ENCODE results near the gene TOP2A.

The TOP2A gene

DNA sequence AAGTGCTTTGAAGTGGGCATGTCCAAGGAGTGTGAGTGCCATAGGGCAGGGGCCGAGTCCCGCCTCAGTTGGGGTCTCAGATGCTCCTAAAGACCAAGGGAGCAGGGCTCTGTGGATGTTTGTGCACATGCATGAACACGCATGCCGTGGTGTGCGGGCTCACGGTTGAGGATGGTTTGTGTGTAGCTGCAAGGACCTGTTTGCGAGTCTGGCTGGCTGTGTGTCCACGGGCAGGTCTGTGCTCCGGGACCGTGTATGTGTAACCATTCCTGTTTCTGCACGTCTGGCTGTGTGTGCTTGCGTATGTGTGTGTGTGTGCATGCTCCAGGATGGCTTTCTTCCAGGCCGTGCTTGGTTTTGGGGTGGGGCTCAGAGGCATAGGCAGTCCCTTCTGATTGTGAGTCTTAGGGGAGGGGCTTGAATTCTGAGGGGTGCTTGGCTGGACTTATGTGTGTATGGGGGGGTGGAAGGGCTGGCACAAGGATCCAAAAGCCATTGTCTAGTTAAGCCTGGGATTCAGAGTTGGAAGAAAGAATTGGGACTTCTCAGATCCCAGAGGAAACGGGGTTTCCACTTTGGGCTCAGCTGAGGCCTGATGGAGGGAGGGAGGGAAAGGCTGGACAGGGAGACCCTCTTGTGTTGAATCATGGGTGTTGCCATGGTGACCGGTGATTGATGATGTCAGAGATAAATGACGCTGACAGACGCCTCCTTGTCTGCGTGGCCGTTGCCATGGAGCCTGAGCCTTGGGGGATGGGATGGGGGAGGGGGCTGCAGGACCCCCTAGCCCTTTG lies 67.6 kb downstream of the TOP2A start:
- POLR2A ChIA-PET: no interaction called here
- TF ChIP-seq L3MBTL2 (conservative IDR thresholded peaks at IDR 0.05): no peak
- no peak for TF ChIP-seq SUZ12 (IDR thresholded peaks at IDR 0.05)
- no peak for TF ChIP-seq LEF1 (IDR thresholded peaks at IDR 0.05; ENCODE audit: borderline replicate concordance)
- TF ChIP-seq, protein P1, sequence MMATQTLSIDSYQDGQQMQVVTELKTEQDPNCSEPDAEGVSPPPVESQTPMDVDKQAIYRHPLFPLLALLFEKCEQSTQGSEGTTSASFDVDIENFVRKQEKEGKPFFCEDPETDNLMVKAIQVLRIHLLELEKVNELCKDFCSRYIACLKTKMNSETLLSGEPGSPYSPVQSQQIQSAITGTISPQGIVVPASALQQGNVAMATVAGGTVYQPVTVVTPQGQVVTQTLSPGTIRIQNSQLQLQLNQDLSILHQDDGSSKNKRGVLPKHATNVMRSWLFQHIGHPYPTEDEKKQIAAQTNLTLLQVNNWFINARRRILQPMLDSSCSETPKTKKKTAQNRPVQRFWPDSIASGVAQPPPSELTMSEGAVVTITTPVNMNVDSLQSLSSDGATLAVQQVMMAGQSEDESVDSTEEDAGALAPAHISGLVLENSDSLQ (IDR thresholded peaks at IDR 0.05): peak; percentile 61
- TF ChIP-seq HDGF (IDR thresholded peaks at IDR 0.05; ENCODE audit: borderline replicate concordance): no peak
- no peak for TF ChIP-seq NFRKB (IDR thresholded peaks at IDR 0.05)
- no peak for DNase-seq (ENCODE audit: extremely low spot score)
- CTCF ChIA-PET: no interaction called here

DNA sequence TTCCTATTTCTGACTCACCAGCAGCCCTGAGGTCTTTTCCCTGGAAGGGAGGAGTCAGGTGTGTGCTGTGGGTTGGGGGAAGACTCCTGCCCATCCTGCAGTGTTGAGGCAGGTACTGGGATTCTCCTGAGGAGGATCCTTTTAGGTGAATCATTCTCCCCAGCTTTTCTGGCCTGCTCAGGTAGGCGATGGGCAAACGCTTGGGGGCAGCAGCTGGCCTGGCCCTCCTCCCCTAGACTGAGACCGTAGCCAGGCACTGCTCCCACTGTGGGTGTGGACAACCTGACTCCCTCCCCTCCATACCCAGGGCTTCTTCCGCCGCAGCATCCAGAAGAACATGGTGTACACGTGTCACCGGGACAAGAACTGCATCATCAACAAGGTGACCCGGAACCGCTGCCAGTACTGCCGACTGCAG lies 68.2 kb downstream of the TOP2A start:
- CTCF ChIA-PET: no interaction called here
- TF ChIP-seq FOXA1 (IDR thresholded peaks at IDR 0.05): no peak
- no peak for TF ChIP-seq SUZ12 (IDR thresholded peaks at IDR 0.05)
- DNase-seq (ENCODE audit: extremely low spot score): no peak
- POLR2A ChIA-PET: no interaction called here

DNA sequence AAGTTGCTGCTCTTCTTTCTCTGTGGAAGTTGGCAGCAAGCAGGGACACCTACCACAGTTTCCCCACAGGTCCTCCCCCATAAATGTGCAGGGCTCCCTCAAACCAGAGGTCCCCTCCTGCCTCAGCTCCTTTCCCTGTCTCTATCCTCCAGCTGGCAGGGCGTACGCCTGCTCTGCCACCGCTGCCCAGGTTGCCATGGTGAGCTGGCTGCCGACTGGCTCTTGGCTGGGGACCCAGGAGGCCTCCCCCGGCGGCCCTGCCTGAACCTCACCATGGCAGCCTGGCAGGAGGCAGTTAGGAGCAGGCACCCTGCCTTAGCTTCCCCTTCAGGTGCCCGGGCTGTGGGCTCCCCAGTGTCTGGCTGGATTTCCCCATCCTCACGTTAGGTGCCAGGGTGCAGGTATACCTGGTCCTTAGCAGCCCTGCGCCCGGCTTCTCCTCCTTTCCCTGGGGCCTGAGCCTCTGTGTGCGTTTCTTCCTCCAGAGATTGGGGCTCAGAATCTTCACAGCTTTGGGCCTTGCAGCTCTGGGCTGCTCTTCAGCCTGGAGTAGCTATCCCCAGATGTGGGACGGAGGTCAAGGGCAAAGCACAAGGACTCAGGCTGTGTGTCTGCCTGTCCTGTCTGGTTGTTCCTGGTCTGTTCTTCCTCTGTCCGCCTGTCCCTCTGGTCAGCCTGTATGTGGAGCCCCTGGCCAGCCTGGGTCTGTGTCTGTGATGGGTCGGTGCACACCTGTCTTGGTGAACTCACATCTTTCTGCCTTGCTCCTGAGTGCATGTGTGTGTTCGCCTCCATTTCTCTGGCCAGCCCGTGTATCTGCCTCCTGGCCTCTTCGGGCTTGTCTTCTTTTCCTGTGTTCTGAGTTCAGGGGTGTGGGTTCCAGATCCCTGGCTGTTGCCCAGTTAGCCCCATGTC lies 68.9 kb downstream of the TOP2A start:
- DNase-seq (ENCODE audit: extremely low spot score): no peak

DNA sequence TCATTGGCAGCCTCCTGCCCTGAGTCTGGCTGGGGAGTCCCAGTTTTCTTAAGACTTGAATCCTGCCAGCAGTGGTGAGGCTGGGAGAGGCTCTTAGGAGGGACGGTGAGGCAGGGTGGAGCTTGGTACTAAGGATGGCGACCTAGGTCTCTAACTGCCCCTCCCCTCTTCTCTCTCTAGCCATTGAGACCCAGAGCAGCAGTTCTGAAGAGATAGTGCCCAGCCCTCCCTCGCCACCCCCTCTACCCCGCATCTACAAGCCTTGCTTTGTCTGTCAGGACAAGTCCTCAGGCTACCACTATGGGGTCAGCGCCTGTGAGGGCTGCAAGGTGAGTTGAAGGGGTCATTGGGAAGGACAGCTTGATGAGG lies 69.6 kb downstream of the TOP2A start:
- DNase-seq (ENCODE audit: extremely low spot score): no peak
- ChIA-PET POLR2A (no interaction called here), CTCF (interaction anchor here (0.8 to 0.9 kb wide), 2 partner anchors 14 to 45 kb away, joined by 3 to 4 read pairs; no protein-coding TSS in a partner anchor)
- no peak for TF ChIP-seq HDGF (IDR thresholded peaks at IDR 0.05; ENCODE audit: borderline replicate concordance)
- TF ChIP-seq, protein P1 (IDR thresholded peaks at IDR 0.05): no peak
- no peak for TF ChIP-seq ZNF384 (IDR thresholded peaks at IDR 0.05)
- TF ChIP-seq NFRKB (IDR thresholded peaks at IDR 0.05): no peak
- no peak for TF ChIP-seq TARDBP (IDR thresholded peaks at IDR 0.05)

More for the DNA sequence above, 68.9 kb downstream of the TOP2A start:
- ChIA-PET POLR2A (no interaction called here), CTCF (interaction anchor here (0.8 to 0.9 kb wide), 2 partner anchors 14 to 45 kb away, joined by 3 to 4 read pairs; no protein-coding TSS in a partner anchor)
- TF ChIP-seq SUZ12 (IDR thresholded peaks at IDR 0.05): no peak
- TF ChIP-seq NFRKB (IDR thresholded peaks at IDR 0.05): no peak
- TF ChIP-seq CTBP1 (IDR thresholded peaks at IDR 0.05; ENCODE audit: borderline replicate concordance): no peak
- TF ChIP-seq, protein P1 (IDR thresholded peaks at IDR 0.05): no peak
- no peak for TF ChIP-seq ELF4 (IDR thresholded peaks at IDR 0.05)
- TF ChIP-seq LEF1 (IDR thresholded peaks at IDR 0.05; ENCODE audit: borderline replicate concordance): no peak
- TF ChIP-seq FOXA1 (IDR thresholded peaks at IDR 0.05): no peak

DNA sequence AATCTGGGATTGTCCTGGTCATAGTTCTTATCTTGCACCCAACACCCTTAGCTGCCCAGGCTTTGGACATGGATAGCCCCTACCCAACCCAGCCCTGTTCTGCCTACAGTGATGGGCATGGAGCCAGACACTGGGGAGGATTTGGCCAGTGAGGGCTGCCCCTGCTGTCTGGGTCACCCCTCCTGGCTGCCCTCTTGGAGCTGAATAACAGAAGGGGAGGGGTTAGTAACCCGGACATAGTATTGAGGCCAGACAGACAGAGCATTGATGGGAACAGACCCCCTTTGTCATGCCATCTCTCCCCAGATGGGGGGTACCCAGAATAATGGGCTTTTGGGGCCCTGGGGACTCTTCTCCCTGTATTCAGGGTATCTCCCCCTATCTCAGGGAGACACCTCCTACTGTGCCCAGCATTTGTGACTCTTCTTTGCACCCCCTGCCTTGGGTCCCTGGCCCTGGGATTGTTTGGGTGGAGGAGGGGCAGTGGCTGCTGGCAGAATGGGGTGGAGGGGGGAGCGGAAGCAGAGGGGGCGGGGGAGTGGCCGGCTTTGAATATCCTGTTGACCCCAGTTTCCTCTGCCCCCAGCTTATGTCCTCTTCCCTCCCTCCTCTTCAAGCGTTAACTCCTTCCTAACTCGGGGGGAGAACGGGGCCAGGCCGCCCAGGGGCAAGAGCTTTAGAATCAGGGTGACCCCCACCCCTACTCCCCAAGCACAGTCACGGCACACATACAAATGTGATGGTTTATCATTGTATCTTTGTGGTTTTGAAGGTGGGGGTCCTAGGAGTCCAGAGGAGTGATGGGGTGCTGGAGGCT lies 70.2 kb downstream of the TOP2A start:
- ChIA-PET CTCF (interaction anchor here (0.8 kb wide), 1 partner anchor 44 kb away, joined by 4 read pairs; no protein-coding TSS in a partner anchor), POLR2A (no interaction called here)
- TF ChIP-seq NFRKB (IDR thresholded peaks at IDR 0.05) (no peak), CTBP1 (IDR thresholded peaks at IDR 0.05; ENCODE audit: borderline replicate concordance) (no peak), L3MBTL2 (conservative IDR thresholded peaks at IDR 0.05) (no peak), TARDBP (IDR thresholded peaks at IDR 0.05) (no peak), ELF4 (IDR thresholded peaks at IDR 0.05) (no peak), BHLHE40 (IDR thresholded peaks at IDR 0.05; ENCODE audit: borderline replicate concordance) (no peak), ZNF384 (IDR thresholded peaks at IDR 0.05) (no peak), SUZ12 (IDR thresholded peaks at IDR 0.05) (no peak), FOXM1 (IDR thresholded peaks at IDR 0.05; ENCODE audit: borderline replicate concordance) (no peak), FOXA1 (IDR thresholded peaks at IDR 0.05) (no peak), ARNT (IDR thresholded peaks at IDR 0.05) (no peak), HDGF (IDR thresholded peaks at IDR 0.05; ENCODE audit: borderline replicate concordance) (no peak), SP1 (IDR thresholded peaks at IDR 0.05) (no peak), FOXK2 (IDR thresholded peaks at IDR 0.05) (no peak), LEF1 (IDR thresholded peaks at IDR 0.05; ENCODE audit: borderline replicate concordance) (no peak)
- TF ChIP-seq, protein P1 (IDR thresholded peaks at IDR 0.05): no peak
- no peak for DNase-seq (ENCODE audit: extremely low spot score)

Measured in HEK293T (cell line).